Hepatocyte (in vitro differentiated cells): ENCODE data around the gene UBE2L5. TPM values are rescaled to one million over a fixed set of nuclear protein-coding genes. Genes with fewer than 3 reads are reported as not detected.
A peak's percentile ranks its signal among the peaks of the same experiment; 100 is the strongest.

Experiments used
- DNase-seq: peaks from one replicate; pipeline ENCODE4 v3.0.0-alpha.2; 2016; ENCODE audit warnings: low spot score
- H2AFZ ChIP-seq: fragments of 200-600 bp; sonication (generic); 2 replicates; pipeline ENCODE4 v1.6.0; 2016; ENCODE audit warnings: antibody characterized with exemption, mild to moderate bottlenecking
- H3K27ac ChIP-seq: fragments of 200-600 bp; sonication (generic); 2 replicates; pipeline ENCODE4 v1.5.1; 2016; ENCODE audit warnings: mild to moderate bottlenecking
- H3K27me3 ChIP-seq: fragments of 200-600 bp; sonication (generic); 2 replicates; pipeline ENCODE4 v1.6.1; 2016
- H3K36me3 ChIP-seq: fragments of 200-600 bp; sonication (generic); replicated peaks from 2 replicates; pipeline ENCODE4 v1.5.1; 2016; ENCODE audit warnings: low read depth; ENCODE audit not compliant: insufficient read depth
- H3K4me1 ChIP-seq: fragments of 200-600 bp; sonication (generic); 2 replicates; pipeline ENCODE4 v1.5.1; 2016; ENCODE audit warnings: mild to moderate bottlenecking, moderate library complexity; ENCODE audit not compliant: insufficient read depth
- H3K4me2 ChIP-seq: fragments of 200-600 bp; sonication (generic); 2 replicates; pipeline ENCODE4 v1.6.0; 2016
- H3K4me3 ChIP-seq: fragments of 200-600 bp; sonication (generic); 2 replicates; pipeline ENCODE4 v1.5.1; 2016; ENCODE audit warnings: mild to moderate bottlenecking
- H3K79me2 ChIP-seq: fragments of 200-600 bp; sonication (generic); 2 replicates; pipeline ENCODE4 v1.6.0; 2017; ENCODE audit warnings: mild to moderate bottlenecking
- H3K9me2 ChIP-seq: fragments of 200-600 bp; sonication (generic); replicated peaks from 2 replicates; pipeline ENCODE4 v1.6.0; 2017; ENCODE audit warnings: mild to moderate bottlenecking; ENCODE audit not compliant: insufficient read depth
- H3K9me3 ChIP-seq: fragments of 200-600 bp; sonication (generic); 2 replicates; pipeline ENCODE4 v1.5.1; 2016; ENCODE audit warnings: low read depth, mild to moderate bottlenecking
- H4K20me1 ChIP-seq: fragments of 200-600 bp; sonication (generic); 2 replicates; pipeline ENCODE4 v1.6.0; 2016; ENCODE audit warnings: mild to moderate bottlenecking; ENCODE audit not compliant: insufficient read depth, poor library complexity, severe bottlenecking
- EZH2 ChIP-seq: fragments of 200-600 bp; sonication (generic); IDR thresholded peaks from 2 replicates; pipeline ENCODE4 v1.6.1; 2016; ENCODE audit warnings: antibody characterized with exemption, mild to moderate bottlenecking, borderline replicate concordance
- EZH2phosphoT487 ChIP-seq: fragments of 200-600 bp; sonication (generic); IDR thresholded peaks from one replicate; pipeline ENCODE4 v1.6.1; 2018; ENCODE audit warnings: antibody characterized with exemption, mild to moderate bottlenecking, low read depth, moderate library complexity; ENCODE audit not compliant: unreplicated experiment, severe bottlenecking
- WGBS: methylation state at CpG from one replicate; pipeline ENCODE4 v1.1.6; 2016; ENCODE audit warnings: low lambda C conversion rate; ENCODE audit errors: missing lambda C conversion rate; 5-methylcytosine and 5-hydroxymethylcytosine counted together
- polyA plus RNA-seq: library from polyadenylated mRNA; unstranded; fragments of >200 nt; fragmentation: Nextera tagmentation; extraction: Ambion mirVana; gene quantifications from 2 replicates; pipeline ENCODE4 v1.2.1, GENCODE V29; 2016
- total RNA-seq: library from RNA; depleted of rRNA; stranded (reverse); fragments of >200 nt; gene quantifications from 2 replicates; pipeline ENCODE4 v1.2.3, GENCODE V29; 2014
- TF ChIP-seq, protein P1 (sequence below): fragments of 200-600 bp; sonication (generic); IDR thresholded peaks from 2 replicates; pipeline ENCODE4 v1.5.1; 2016; ENCODE audit warnings: antibody characterized with exemption, mild to moderate bottlenecking; ENCODE audit not compliant: poor library complexity

UBE2L5 gene
- total and polyA plus RNA-seq, 2 experiments from 2014 or later, result not detected

- Histone ChIP-seq H3K27ac (no peak overlapping the region), H3K27me3 (no peaks in the 10 kb centered on the region), H3K36me3 (no peaks in the 10 kb centered on the region), H3K79me2 (no peaks in the 10 kb centered on the region), H3K9me2 (no peaks in the 10 kb centered on the region), H3K4me3 (no peak overlapping the region), H4K20me1 (no peaks in the 10 kb centered on the region), H3K9me3 (no peaks in the 10 kb centered on the region), H3K4me2 (no peak overlapping the region), H2AFZ (no peak overlapping the region), H3K4me1 (peaks cover 5% of the 10 kb centered on the region)
- WGBS, result 84% methylated on average over 6 of the region's 6 CpGs
- TF ChIP-seq EZH2phosphoT487, result no peak
- TF ChIP-seq, protein P1, sequence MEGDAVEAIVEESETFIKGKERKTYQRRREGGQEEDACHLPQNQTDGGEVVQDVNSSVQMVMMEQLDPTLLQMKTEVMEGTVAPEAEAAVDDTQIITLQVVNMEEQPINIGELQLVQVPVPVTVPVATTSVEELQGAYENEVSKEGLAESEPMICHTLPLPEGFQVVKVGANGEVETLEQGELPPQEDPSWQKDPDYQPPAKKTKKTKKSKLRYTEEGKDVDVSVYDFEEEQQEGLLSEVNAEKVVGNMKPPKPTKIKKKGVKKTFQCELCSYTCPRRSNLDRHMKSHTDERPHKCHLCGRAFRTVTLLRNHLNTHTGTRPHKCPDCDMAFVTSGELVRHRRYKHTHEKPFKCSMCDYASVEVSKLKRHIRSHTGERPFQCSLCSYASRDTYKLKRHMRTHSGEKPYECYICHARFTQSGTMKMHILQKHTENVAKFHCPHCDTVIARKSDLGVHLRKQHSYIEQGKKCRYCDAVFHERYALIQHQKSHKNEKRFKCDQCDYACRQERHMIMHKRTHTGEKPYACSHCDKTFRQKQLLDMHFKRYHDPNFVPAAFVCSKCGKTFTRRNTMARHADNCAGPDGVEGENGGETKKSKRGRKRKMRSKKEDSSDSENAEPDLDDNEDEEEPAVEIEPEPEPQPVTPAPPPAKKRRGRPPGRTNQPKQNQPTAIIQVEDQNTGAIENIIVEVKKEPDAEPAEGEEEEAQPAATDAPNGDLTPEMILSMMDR, result no peak
- TF ChIP-seq EZH2, result no peak
- DNase-seq, result no peak
These were observed 4.1 kb upstream of the UBE2L5 start for GRCh38 chr13:30418075-30418716.

- TF ChIP-seq, protein P1, result no peak
- no peak for TF ChIP-seq EZH2
- TF ChIP-seq EZH2phosphoT487, result no peak
- no peak for DNase-seq
- H3K9me3 ChIP-seq, result no peaks in the 10 kb centered on the region
- H3K27me3 ChIP-seq, result no peaks in the 10 kb centered on the region
- H3K4me1 ChIP-seq, result peaks cover 5% of the 10 kb centered on the region
- H4K20me1 ChIP-seq, result no peaks in the 10 kb centered on the region
- WGBS, result 71% methylated on average over 9 of the region's 9 CpGs
- H3K4me2 ChIP-seq, result no peak overlapping the region
- no peaks in the 10 kb centered on the region for H3K79me2 ChIP-seq
- no peak overlapping the region for H3K27ac ChIP-seq
- H2AFZ ChIP-seq, result no peak overlapping the region
- H3K9me2 ChIP-seq, result no peaks in the 10 kb centered on the region
- no peak overlapping the region for H3K4me3 ChIP-seq
- H3K36me3 ChIP-seq, result no peaks in the 10 kb centered on the region
These were observed 3.4 kb upstream of the UBE2L5 start for GRCh38 chr13:30418717-30419459.

DNA sequence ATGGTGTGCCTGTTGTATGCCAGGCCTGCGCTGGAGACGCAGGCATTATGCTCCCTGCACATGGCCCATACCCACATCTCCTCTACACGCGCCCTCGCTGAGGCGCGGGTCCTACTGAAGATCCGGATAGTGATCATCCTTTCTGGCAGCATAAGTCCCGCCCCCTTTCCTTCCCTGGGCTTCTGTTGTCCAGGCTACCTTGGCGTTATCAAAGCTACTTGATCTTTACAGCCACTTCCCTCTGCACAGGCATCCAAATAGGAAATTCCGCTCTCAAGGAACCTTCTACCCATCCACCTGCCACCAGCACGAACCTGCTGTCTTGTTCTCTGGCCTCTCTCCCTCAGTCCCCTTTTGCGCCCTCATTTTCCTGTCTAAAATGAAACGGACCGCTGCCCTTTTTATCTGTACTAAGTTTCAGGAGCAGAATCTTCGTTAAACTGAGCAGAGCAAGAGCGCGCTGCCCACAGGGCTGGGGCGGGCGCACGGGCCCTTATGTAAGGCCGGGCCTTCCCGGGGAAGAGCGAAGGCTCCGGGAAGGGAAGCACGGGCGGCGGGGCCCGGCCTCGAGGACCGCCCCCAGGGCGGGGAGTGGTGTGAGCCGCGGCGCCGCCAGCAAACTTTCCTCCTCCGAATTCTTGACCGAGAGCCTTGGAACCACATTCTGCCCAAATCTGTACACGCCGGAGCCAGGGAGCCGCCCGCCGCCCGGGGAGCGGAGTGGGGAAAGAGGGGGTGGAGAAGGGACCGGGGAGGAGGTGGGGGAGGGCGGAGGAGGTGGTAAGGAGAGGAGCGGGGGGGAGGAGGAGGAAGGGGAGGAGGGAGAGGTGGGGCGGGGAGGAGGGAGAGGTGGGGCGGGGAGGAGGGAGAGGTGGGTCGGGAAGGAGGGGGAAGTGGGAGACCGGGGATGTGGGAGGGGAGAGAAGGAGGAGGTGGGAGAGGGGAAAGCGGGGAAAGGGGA, 920 bp upstream of the UBE2L5 start:
- WGBS, result 5% methylated on average over 32 of the region's 53 CpGs
- H3K79me2 ChIP-seq, result no peaks in the 10 kb centered on the region
- peak overlapping the region; percentile 93 for H3K4me2 ChIP-seq
- TF ChIP-seq EZH2phosphoT487 (no peak), EZH2 (no peak)
- TF ChIP-seq, protein P1, result no peak
- H3K36me3 ChIP-seq, result no peaks in the 10 kb centered on the region
- H3K4me1 ChIP-seq, result peaks cover 5% of the 10 kb centered on the region
- peak overlapping the region; percentile 67 for H3K4me3 ChIP-seq
- H4K20me1 ChIP-seq, result no peaks in the 10 kb centered on the region
- DNase-seq, result peak; percentile 88
- no peaks in the 10 kb centered on the region for H3K9me3 ChIP-seq
- no peaks in the 10 kb centered on the region for H3K27me3 ChIP-seq
- H3K27ac ChIP-seq, result peak overlapping the region; percentile 89
- H2AFZ ChIP-seq, result peak overlapping the region; percentile 93
- H3K9me2 ChIP-seq, result no peaks in the 10 kb centered on the region
